Trophoblast cell (in vitro differentiated cells and primary cell): ENCODE measurements around the gene GRK1.

Source experiments
- DNase-seq, 2 donors: peaks; one replicate each; pipeline ENCODE4 v3.0.0-alpha.2; 2016
- H2AFZ ChIP-seq: 2 replicates; pipeline ENCODE4 v1.6.1; 2013; ENCODE audit warnings: low read length, moderate library complexity, mild to moderate bottlenecking; ENCODE audit not compliant: insufficient read depth, poor library complexity
- H2AK5ac ChIP-seq: 2 replicates; pipeline ENCODE4 v1.6.1; 2013; ENCODE audit warnings: mild to moderate bottlenecking, low read length
- H2BK120ac ChIP-seq: 2 replicates; pipeline ENCODE4 v1.6.1; 2013; ENCODE audit warnings: low read length, mild to moderate bottlenecking, moderate library complexity; ENCODE audit not compliant: insufficient read depth, poor library complexity
- H2BK12ac ChIP-seq: 2 replicates; pipeline ENCODE4 v1.6.1; 2013; ENCODE audit warnings: mild to moderate bottlenecking, low read length, moderate library complexity
- H2BK5ac ChIP-seq: 2 replicates; pipeline ENCODE4 v1.6.1; 2013; ENCODE audit warnings: low read length, low read depth, moderate library complexity, mild to moderate bottlenecking; ENCODE audit not compliant: poor library complexity
- H3K14ac ChIP-seq: 2 replicates; pipeline ENCODE4 v1.6.1; 2013; ENCODE audit warnings: mild to moderate bottlenecking, low read length
- H3K18ac ChIP-seq: 2 replicates; pipeline ENCODE4 v1.6.1; 2013; ENCODE audit warnings: mild to moderate bottlenecking, low read length
- H3K23ac ChIP-seq: 2 replicates; pipeline ENCODE4 v1.6.1; 2013; ENCODE audit warnings: low read length
- H3K27ac ChIP-seq: 2 replicates; pipeline ENCODE4 v1.5.1; 2013; ENCODE audit warnings: low read depth, mild to moderate bottlenecking, inconsistent platforms, low read length, moderate library complexity
- H3K27me3 ChIP-seq: 2 replicates; pipeline ENCODE4 v1.6.1; 2013; ENCODE audit warnings: inconsistent platforms, mild to moderate bottlenecking, low read length, moderate library complexity; ENCODE audit not compliant: insufficient read depth
- H3K36me3 ChIP-seq, 2 experiments: 1 replicate in 1 of 2; 2 replicates in 1 of 2; pipeline ENCODE4 v1.6.1; 2013; ENCODE audit warnings: low read length in 2 of 2, mild to moderate bottlenecking in 2 of 2, moderate library complexity in 1 of 2; ENCODE audit not compliant: insufficient read depth in 2 of 2, control insufficient read depth in 1 of 2
- H3K4ac ChIP-seq: 2 replicates; pipeline ENCODE4 v1.6.1; 2013; ENCODE audit warnings: low read depth, mild to moderate bottlenecking, low read length, moderate library complexity
- H3K4me1 ChIP-seq, 2 experiments: 1 replicate in 1 of 2; 2 replicates in 1 of 2; pipeline ENCODE4 v1.6.1; 2013; ENCODE audit warnings: low read length in 2 of 2, mild to moderate bottlenecking in 2 of 2, moderate library complexity in 1 of 2; ENCODE audit not compliant: insufficient read depth in 2 of 2, control insufficient read depth in 1 of 2
- H3K4me2 ChIP-seq: 2 replicates; pipeline ENCODE4 v1.6.1; 2013; ENCODE audit warnings: inconsistent platforms, mild to moderate bottlenecking, low read length, moderate library complexity
- H3K4me3 ChIP-seq: 2 replicates; pipeline ENCODE4 v1.5.1; 2013; ENCODE audit warnings: mild to moderate bottlenecking, low read depth, low read length, inconsistent platforms
- H3K79me1 ChIP-seq: one replicate; pipeline ENCODE4 v1.6.1; 2013; ENCODE audit warnings: low read length
- H3K79me2 ChIP-seq: 2 replicates; pipeline ENCODE4 v1.6.1; 2013; ENCODE audit warnings: low read length, mild to moderate bottlenecking; ENCODE audit not compliant: control insufficient read depth, insufficient read depth, poor library complexity
- H3K9ac ChIP-seq: 2 replicates; pipeline ENCODE4 v1.6.1; 2013; ENCODE audit warnings: mild to moderate bottlenecking, low read length
- H3K9me3 ChIP-seq: 2 replicates; pipeline ENCODE4 v1.6.1; 2013; ENCODE audit warnings: low read depth, mild to moderate bottlenecking, control low read depth, inconsistent platforms, low read length; ENCODE audit not compliant: insufficient read depth
- H4K12ac ChIP-seq: 2 replicates; pipeline ENCODE4 v1.6.1; 2013; ENCODE audit warnings: low read depth, mild to moderate bottlenecking, low read length, moderate library complexity
- H4K8ac ChIP-seq: 2 replicates; pipeline ENCODE4 v1.6.1; 2013; ENCODE audit warnings: low read depth, mild to moderate bottlenecking, low read length, moderate library complexity
- H4K91ac ChIP-seq: one replicate; pipeline ENCODE4 v1.6.1; 2013; ENCODE audit warnings: low read depth, mild to moderate bottlenecking, low read length, moderate library complexity
- WGBS: extraction: QIAGEN DNeasy Blood & Tissue Kit; methylation state at CpG from one replicate; pipeline ENCODE4 v1.1.7; 2013; ENCODE audit warnings: missing lambda C conversion rate; ENCODE audit not compliant: insufficient read length, insufficient coverage; ENCODE audit errors: extremely low coverage; 5-methylcytosine and 5-hydroxymethylcytosine counted together

GRK1 gene

DNA sequence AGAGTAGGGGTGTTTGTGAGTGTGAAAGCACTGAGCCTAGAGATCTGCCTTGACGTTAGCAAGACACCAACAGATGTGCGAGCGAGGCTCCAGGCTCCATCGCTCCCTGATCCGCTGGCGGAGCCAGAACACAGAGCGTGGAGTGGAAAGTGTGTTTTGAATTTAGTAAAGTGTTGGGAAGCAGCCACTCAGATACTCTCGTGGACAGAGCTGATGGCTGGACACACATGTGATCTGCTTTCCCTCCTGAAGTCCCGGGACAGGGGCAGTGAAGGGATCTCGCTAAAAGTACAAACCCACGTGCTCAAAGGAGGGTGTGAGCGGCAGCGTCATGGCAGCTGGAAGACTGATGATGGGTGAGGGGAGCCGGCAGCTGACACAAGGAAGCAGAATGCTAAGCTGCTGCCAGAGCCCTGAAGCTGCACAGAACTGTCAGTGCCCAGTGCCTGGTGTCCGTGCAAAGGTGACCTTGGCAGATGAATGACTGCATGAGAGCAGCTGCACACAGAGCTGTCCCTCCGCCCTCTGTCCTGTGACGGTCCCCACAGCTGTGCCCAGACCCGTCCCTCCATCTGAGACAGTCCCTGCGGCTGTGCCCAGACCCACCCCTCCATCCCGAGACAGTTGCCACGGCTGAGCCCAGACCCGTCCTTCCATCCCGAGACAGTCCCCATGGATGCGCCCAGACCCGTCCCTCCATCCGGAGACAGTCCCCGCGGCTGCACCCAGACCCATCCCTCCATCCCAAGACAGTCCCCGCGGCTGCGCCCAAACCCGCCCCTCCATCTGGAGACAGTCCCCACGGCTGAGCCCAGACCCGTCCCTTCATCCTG is 62.4 kb downstream of the GRK1 start:
- Histone ChIP-seq H2AFZ (no peak overlapping the region), H3K27me3 (no peaks in the 10 kb centered on the region), H3K4me3 (no peak overlapping the region)

GRCh38 chr13:113730258-113730691 is 63.3 kb downstream of the GRK1 start:
- no peaks in the 10 kb centered on the region for H3K27me3 ChIP-seq
- H4K91ac ChIP-seq, result no peak overlapping the region
- no peak for DNase-seq
- no peaks in the 10 kb centered on the region for H3K4me1 ChIP-seq
- H3K36me3 ChIP-seq, result no peaks in the 10 kb centered on the region
- peaks cover 32% of the 10 kb centered on the region for H3K9me3 ChIP-seq
- no peaks in the 10 kb centered on the region for H3K79me2 ChIP-seq
- H3K79me1 ChIP-seq, result no peaks in the 10 kb centered on the region
- no peak overlapping the region for H2BK5ac ChIP-seq
- no peak overlapping the region for H4K12ac ChIP-seq
- WGBS, result no CpG with 5 or more reads among the region's 21 CpGs
- no peak overlapping the region for H3K18ac ChIP-seq
- no peak overlapping the region for H3K9ac ChIP-seq
- no peak overlapping the region for H3K14ac ChIP-seq
- H3K27ac ChIP-seq, result no peak overlapping the region
- no peak overlapping the region for H3K4me2 ChIP-seq
- H2BK12ac ChIP-seq, result no peak overlapping the region
- no peak overlapping the region for H4K8ac ChIP-seq
- H2AK5ac ChIP-seq, result no peak overlapping the region
- no peak overlapping the region for H2BK120ac ChIP-seq
- no peak overlapping the region for H3K4ac ChIP-seq
- H3K4me3 ChIP-seq, result no peak overlapping the region
- no peak overlapping the region for H2AFZ ChIP-seq
- no peak overlapping the region for H3K23ac ChIP-seq

More for the DNA sequence above, 62.4 kb downstream of the GRK1 start:
- no CpG with 5 or more reads among the region's 34 CpGs for WGBS
- Histone ChIP-seq H3K14ac (no peak overlapping the region), H3K4ac (no peak overlapping the region), H3K9ac (no peak overlapping the region), H2BK120ac (no peak overlapping the region), H2AK5ac (no peak overlapping the region), H4K91ac (no peak overlapping the region), H4K8ac (no peak overlapping the region), H3K4me2 (no peak overlapping the region), H3K9me3 (peaks cover 32% of the 10 kb centered on the region), H3K79me2 (no peaks in the 10 kb centered on the region), H3K4me1 (no peaks in the 10 kb centered on the region), H3K23ac (no peak overlapping the region), H3K27ac (no peak overlapping the region), H3K36me3 (no peaks in the 10 kb centered on the region), H2BK5ac (no peak overlapping the region), H3K18ac (no peak overlapping the region), H4K12ac (no peak overlapping the region), H3K79me1 (no peaks in the 10 kb centered on the region), H2BK12ac (no peak overlapping the region)
- DNase-seq, result no peak

- no peak overlapping the region for H3K23ac ChIP-seq
- no peak overlapping the region for H2BK5ac ChIP-seq
- H3K14ac ChIP-seq, result no peak overlapping the region
- no peak overlapping the region for H2AK5ac ChIP-seq
- H2BK12ac ChIP-seq, result no peak overlapping the region
- H4K12ac ChIP-seq, result no peak overlapping the region
- H4K91ac ChIP-seq, result no peak overlapping the region
- H3K27ac ChIP-seq, result no peak overlapping the region
- H3K79me2 ChIP-seq, result no peaks in the 10 kb centered on the region
- H3K4ac ChIP-seq, result no peak overlapping the region
- DNase-seq, result no peak
- no peak overlapping the region for H2AFZ ChIP-seq
- WGBS, result no CpG with 5 or more reads among the region's 4 CpGs
- peaks cover 35% of the 10 kb centered on the region for H3K9me3 ChIP-seq
- no peaks in the 10 kb centered on the region for H3K27me3 ChIP-seq
- no peaks in the 10 kb centered on the region for H3K36me3 ChIP-seq
- H3K18ac ChIP-seq, result no peak overlapping the region
- no peak overlapping the region for H4K8ac ChIP-seq
- H2BK120ac ChIP-seq, result no peak overlapping the region
- H3K79me1 ChIP-seq, result no peaks in the 10 kb centered on the region
- H3K9ac ChIP-seq, result no peak overlapping the region
- no peaks in the 10 kb centered on the region for H3K4me1 ChIP-seq
- H3K4me2 ChIP-seq, result no peak overlapping the region
- no peak overlapping the region for H3K4me3 ChIP-seq
Measured at GRCh38 chr13:113730831-113731191, 63.8 kb downstream of the GRK1 start.

GRCh38 chr13:113731192-113732175 is 64.5 kb downstream of the GRK1 start:
- H4K8ac ChIP-seq, result no peak overlapping the region
- no peak overlapping the region for H2AFZ ChIP-seq
- H2BK12ac ChIP-seq, result no peak overlapping the region
- no peaks in the 10 kb centered on the region for H3K36me3 ChIP-seq
- no peak overlapping the region for H3K4ac ChIP-seq
- no peak overlapping the region for H3K18ac ChIP-seq
- H4K12ac ChIP-seq, result no peak overlapping the region
- WGBS, result no CpG with 5 or more reads among the region's 32 CpGs
- H3K79me1 ChIP-seq, result no peaks in the 10 kb centered on the region
- H4K91ac ChIP-seq, result no peak overlapping the region
- no peak overlapping the region for H3K27ac ChIP-seq
- peaks cover 35% of the 10 kb centered on the region for H3K9me3 ChIP-seq
- H3K4me1 ChIP-seq, result no peaks in the 10 kb centered on the region
- no peaks in the 10 kb centered on the region for H3K79me2 ChIP-seq
- no peak overlapping the region for H3K4me2 ChIP-seq
- no peak for DNase-seq
- no peak overlapping the region for H3K14ac ChIP-seq
- H3K23ac ChIP-seq, result no peak overlapping the region
- H3K4me3 ChIP-seq, result no peak overlapping the region
- no peak overlapping the region for H2AK5ac ChIP-seq
- H2BK120ac ChIP-seq, result no peak overlapping the region
- H3K9ac ChIP-seq, result no peak overlapping the region
- no peaks in the 10 kb centered on the region for H3K27me3 ChIP-seq
- H2BK5ac ChIP-seq, result no peak overlapping the region
